Lung microvascular endothelial cell (primary cell): ENCODE data around the gene ERC2. TPM values are rescaled to one million over a fixed set of nuclear protein-coding genes. Genes with fewer than 3 reads are reported as not detected.

Source experiments
- DNase-seq, 2 donors: peaks; one replicate each; pipeline versions ENCODE4 v3.0.0 to v3.0.0-alpha.2; 2010; ENCODE audit warnings: low read depth in 2 of 2
- total RNA-seq: library from RNA; depleted of rRNA; stranded (reverse); fragments of >200 nt; gene quantifications from 2 replicates; pipeline ENCODE4 v1.2.1, GENCODE V29; 2014

The ERC2 gene
- total RNA-seq, 1 donor from 2014 or later, result 2.2 TPM

GRCh38 chr3:55888282-55888885 lies 579.9 kb downstream of the ERC2 start:
- DNase-seq, result no peak

DNA sequence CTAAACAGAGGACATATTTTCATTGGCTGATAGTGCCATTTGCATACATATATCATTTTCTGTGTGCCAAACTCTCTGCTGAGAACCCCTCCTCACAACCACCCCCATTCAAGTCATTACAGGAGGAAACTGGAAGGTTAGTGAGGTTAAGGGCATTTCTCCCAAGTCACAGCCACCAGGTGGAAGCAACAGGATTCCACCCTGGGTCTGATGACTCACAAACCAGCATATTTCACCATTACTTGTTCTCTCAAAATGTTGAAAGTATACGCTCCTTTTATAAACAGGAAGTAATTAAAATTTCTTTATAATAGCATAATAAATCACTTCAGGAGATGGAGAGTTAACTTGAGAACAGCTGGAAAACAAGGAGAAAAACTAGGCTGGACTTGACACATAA lies 582.5 kb downstream of the ERC2 start:
- no peak for DNase-seq

- no peak for DNase-seq
Observed at GRCh38 chr3:55884491-55885285, 583.6 kb downstream of the ERC2 start.

DNA sequence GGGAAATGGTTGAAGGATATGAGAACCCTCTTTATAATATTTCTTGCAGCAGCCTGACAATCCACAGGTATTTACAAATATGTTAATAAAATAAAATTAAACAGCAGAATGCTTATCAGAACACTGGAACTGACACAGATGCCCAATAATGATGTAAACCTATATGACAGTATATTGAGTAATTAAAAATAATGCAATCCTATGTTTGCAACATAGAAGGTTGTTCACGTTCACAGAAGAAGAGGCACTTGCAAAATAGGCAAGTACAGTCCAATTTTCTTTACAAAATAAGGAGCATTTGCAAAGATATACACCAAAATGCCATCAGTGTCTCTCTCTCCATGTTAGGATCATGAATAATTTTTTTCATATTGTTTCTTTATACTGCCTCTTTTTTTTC lies 584.2 kb downstream of the ERC2 start:
- no peak for DNase-seq

- no peak for DNase-seq
Observed at GRCh38 chr3:55882006-55882405, 586.3 kb downstream of the ERC2 start.

DNA sequence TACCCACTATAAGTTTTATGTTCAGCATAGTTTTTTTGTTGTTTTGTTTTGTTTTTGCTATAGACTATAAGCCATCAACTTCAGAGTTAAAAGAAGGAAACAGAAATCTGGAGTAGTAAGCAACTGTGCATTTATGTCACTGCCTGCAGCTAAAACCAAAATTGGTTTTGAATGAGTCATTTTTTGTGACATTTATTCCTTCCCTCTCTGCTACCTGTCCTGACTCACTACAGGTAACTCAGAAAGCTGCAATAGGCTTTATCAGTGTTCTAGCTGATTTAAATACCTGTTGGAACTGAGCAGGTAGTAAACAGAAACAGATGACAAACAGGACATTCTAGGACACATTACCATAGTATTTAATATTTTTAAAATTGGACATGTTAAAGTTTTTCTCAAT lies 587.9 kb downstream of the ERC2 start:
- DNase-seq, result no peak

GRCh38 chr3:55879901-55880331 lies 588.4 kb downstream of the ERC2 start:
- DNase-seq, result no peak

DNA sequence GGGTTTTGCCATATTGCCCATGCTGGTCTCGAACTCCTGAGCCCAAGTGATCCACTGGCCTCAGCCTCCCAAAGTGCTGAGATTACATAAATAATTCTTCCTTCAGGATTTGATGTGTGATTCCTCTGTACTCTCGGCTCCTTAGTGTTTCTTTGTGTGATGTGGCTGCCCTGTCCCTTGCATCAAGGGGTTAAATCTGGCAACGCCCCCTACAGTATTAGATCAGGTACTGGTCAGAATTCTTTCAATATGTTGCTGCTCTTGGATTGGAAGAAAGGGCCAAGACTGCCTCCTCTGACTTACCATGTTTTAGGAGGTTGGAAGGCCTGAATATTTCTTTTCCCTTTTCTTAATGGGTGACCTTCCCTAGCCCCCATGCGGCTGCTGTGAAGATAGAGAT lies 590.6 kb downstream of the ERC2 start:
- no peak for DNase-seq

- no peak for DNase-seq
Observed at GRCh38 chr3:55876560-55876959, 591.7 kb downstream of the ERC2 start.

DNA sequence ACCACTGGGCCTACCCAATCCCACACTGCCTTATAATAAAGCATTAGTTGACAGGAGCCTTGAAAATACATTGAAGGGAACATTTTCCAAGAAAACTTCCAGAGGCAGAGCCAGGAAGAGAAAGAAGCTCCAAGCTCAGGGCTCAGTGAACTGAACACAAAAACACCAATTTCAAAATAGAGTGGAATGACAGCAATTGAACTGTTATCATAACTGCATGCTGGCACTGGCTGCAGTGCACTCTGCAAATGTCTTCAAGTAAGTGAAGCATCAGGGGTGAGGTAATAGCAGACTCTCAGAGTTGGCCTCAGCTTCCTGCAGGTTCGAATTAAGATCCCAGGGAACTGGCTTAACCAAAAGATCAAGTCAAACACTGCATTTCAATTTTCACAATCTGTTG lies 593.2 kb downstream of the ERC2 start:
- DNase-seq, result no peak

DNA sequence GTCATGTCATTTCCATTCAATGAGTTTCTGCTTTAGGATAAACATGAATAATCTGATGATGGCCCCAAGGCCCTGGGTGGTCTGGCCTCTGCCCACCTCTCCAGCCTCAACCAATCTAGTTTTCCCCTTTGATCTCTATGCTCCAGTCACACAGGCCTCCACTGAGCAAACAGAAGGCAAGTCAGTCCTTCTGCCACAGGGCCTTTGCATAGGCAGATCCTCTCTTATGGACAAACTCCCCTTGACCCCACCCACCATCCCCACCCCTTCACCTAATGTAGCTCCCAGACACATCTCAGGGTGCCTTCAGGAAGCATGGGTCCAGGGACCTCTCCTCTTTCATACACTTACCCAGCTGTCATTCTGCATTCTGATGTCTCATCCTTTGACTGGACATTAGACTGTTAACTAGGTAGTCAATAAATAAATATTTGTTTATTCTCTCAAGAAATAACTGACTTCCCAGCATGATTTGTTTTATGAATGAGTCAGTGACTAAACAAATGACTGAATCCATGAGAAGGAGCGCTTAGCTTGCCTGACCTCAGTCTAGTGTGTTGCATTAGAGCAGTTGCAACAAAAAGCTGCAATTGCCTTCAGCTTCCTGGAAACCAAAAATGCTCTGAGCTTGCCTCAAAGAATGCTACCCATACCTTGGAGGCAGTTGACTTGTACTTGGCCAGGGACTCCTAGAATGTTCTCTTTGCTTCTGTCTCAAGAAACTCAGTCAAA lies 594.6 kb downstream of the ERC2 start:
- DNase-seq, result no peak

DNA sequence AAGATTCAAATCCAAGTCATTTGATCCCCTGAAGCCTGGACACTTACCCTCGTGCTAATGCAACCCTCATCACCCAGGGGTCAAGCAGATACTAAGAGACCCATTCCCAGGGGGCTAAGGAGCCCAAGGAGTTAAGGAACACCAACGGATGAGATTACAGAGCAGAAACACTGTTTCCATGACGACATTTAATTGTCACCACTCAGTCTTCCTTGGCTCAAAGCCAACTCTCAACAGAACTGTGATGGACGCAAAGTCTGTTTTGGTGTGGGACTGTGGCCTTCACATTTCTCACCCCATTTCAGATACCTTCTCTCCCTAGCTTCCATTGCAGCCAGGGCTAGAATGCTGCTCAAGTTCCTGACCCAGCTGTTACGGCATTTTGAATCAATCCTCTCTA lies 597.7 kb downstream of the ERC2 start:
- DNase-seq, result no peak

DNA sequence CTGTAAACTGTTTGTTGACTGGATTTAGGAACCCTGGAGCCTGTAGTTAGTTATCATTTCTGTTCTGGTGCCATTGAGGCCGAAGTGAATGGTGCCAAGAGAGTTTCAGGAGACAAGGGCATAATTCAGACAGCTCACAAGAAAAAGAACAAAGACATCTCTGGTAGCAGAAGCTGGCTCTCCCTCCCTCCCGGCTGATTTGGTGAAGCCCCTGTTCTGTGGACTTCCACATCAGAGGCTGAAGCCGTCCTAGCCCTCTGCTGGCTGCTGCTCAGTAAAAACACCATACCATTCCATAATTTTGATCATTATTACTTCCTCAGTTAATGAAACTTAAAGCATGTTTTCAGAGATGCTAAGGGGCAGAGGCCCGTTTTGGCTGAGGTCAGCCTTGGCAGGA lies 599.9 kb downstream of the ERC2 start:
- no peak for DNase-seq

DNA sequence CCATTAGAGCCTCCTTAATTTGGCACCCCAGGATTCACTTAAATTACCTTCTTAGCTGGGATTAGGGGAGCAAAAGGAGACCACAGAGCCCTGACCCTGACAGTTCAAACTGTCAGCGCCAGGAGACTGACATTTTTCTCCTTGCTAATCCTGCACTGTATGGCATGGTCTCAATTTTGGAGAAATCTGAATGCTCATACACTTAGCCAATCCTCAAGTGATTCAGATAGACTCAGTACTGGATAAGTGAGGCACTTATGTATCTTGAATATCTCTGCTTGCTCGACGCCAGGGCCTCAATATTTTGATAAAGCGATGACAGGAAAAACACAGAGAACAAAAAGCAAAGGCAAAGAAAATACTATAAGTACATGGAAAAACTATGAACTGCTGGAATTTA lies 605.2 kb downstream of the ERC2 start:
- DNase-seq, result no peak

DNA sequence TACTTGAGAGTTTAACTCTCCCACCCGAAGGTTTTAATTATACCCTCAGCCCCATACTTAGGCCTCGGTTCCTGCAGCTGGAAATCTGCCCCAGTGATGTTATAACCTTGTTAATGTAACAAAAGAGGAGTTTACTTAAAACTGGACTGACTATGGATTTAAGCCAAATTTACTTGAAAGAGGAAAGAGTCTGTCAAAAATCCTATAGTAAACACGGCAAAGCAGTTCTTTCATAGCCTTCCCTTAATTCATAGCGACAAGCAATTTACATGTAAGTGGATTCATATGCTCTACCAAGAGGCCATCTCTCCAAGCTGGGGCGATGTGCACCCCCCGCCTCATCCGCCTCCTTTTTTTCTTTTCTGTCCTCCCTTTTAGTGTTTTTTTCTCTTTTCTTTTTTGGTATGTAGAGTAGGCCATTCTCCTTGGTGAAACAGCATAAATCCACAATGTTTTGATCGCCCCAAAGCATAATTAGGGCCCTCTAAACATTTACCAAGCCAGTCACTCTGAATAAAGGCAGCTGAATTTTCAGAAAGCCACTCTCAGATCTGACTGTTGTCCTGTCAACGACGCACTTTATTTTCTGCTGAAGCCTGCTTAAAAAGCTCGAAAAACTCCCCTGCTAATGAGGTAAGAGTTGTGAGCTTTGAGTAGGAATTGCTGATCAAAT lies 608.1 kb downstream of the ERC2 start:
- no peak for DNase-seq

- DNase-seq, result no peak
Observed at GRCh38 chr3:55859305-55859704, 609.0 kb downstream of the ERC2 start.

DNA sequence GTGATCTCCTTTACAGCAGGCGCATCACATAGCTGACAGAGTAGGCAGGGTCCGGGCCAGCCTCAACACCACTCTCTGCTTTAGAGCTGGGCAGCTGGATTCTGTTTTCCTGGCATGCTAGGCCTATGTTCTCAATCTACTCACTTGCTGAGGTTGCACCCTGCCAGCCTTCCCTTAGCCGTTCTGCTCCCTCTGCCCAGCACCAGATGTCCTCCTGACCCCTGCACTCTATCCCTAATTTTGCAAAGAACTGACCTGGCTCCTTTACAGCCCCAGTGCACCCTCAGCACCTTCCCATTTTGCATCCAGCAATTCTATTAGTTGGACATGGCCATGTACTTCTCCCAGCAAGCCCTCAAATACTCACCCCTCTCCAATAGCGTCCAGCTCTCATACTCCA lies 609.5 kb downstream of the ERC2 start:
- DNase-seq, result no peak

- DNase-seq, result no peak
Observed at GRCh38 chr3:55858302-55858701, 610.0 kb downstream of the ERC2 start.

DNA sequence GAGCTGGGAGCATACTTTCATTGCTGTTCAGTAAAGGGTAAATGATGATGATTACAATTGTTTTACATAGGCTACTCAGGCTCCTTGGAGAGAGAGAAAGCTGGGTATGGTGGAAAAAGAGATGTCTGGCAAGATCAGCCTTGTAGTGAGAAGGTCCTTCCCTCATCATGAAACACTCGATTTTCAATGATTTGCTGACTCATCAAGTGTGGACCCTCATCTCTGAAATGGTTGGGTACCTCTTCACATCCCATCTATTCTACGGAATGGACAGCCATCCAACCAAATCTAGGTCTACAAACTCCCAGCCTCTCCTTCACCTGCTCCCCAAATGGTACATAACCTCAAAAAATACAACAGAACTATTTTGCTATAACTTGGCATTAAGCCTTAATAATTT lies 610.6 kb downstream of the ERC2 start:
- no peak for DNase-seq

- DNase-seq, result no peak
Observed at GRCh38 chr3:55855311-55855710, 613.0 kb downstream of the ERC2 start.

DNA sequence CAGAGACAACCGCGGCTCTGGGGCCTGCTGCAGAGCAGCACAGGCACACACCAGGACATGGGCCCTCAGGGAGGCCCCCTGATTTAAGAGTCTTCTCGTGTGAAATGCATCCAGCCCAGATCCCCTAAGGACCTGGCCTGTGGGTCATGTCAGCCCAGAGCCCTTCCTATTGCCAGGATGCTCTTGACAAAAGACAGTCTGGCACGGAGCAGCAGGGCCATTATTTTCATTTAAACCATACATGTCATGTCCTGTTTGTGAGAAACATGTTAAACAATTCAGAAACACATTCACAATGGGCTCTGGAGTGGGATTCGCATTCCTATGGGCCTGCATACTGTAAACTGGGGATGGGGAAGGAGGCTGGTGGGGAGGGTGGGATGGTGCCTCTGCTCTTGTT lies 613.8 kb downstream of the ERC2 start:
- DNase-seq, result no peak

DNA sequence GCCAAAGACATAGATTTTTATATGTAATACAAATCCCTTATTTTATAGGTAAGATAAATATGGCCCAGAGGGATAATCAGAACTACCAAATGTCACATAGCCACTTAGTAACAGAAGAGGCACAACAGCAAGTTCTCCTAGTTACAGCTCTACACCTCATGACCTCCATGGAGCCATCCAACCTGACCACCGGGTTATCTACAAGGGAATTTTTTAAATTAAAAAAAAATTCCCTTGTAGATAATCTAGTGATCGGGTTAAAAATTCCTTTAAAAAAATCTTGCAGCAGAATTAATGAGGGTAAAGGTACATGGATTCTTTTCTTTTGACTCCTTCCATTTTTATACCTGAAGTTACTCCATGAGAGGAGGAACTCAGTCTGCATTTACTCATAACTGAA lies 615.9 kb downstream of the ERC2 start:
- no peak for DNase-seq
